Sigmoid colon (tissue), 4 donors: ENCODE data around the gene TBC1D8B.

ENCODE experiments used
- EP300 ChIP-seq, 4 donors: sonication (generic); formaldehyde crosslinking; IDR thresholded peaks; one replicate each; pipeline ENCODE4 v1.6.1; 2017; ENCODE audit warnings: antibody characterized with exemption in 4 of 4
- POLR2A ChIP-seq, 2 donors: fragments of 450-650 bp; IDR thresholded peaks; one replicate each; pipeline ENCODE4 v1.6.1; 2016; ENCODE audit warnings: antibody characterized with exemption in 2 of 2, mild to moderate bottlenecking in 2 of 2, moderate library complexity in 2 of 2
- POLR2AphosphoS5 ChIP-seq, 4 donors: sonication (generic); formaldehyde crosslinking; IDR thresholded peaks; one replicate each; pipeline ENCODE4 v1.6.1; 2017; ENCODE audit warnings: antibody characterized with exemption in 4 of 4
- TF ChIP-seq, protein P1 (sequence below), 4 experiments: fragments of 450-650 bp in 3 of 4; fragments of 200-600 bp in 1 of 4; IDR thresholded peaks; one replicate each; pipeline ENCODE4 v1.5.1; 2016 to 2019; ENCODE audit warnings: antibody characterized with exemption in 4 of 4, mild to moderate bottlenecking in 3 of 4, moderate library complexity in 2 of 4

DNA sequence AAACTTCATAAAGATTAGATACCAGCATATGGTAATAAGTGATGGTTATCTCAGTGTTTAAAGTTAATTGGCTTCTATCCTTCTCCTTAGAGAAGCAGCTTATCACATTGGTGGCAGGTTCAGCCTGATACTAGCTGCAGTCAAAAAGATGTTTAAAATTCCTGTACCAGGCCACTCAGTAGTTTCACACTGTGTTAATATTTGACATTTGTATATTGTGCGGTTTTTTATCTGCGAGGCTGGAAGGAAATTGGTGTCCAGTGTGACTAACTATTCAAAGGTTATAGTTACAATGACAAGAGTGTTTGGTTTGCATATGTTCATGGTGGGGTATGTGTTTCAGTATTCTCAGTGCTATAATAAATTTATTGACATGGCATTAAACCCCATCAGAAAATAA is 27.5 kb upstream of the TBC1D8B start:
- TF ChIP-seq, protein P1, sequence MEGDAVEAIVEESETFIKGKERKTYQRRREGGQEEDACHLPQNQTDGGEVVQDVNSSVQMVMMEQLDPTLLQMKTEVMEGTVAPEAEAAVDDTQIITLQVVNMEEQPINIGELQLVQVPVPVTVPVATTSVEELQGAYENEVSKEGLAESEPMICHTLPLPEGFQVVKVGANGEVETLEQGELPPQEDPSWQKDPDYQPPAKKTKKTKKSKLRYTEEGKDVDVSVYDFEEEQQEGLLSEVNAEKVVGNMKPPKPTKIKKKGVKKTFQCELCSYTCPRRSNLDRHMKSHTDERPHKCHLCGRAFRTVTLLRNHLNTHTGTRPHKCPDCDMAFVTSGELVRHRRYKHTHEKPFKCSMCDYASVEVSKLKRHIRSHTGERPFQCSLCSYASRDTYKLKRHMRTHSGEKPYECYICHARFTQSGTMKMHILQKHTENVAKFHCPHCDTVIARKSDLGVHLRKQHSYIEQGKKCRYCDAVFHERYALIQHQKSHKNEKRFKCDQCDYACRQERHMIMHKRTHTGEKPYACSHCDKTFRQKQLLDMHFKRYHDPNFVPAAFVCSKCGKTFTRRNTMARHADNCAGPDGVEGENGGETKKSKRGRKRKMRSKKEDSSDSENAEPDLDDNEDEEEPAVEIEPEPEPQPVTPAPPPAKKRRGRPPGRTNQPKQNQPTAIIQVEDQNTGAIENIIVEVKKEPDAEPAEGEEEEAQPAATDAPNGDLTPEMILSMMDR (IDR thresholded peaks at IDR 0.05) = no peak
- TF ChIP-seq POLR2A (IDR thresholded peaks at IDR 0.05) (no peak), POLR2AphosphoS5 (IDR thresholded peaks at IDR 0.05) (no peak), EP300 (IDR thresholded peaks at IDR 0.05) (no peak)
